DMS53 treated with DMSO at 0.1 percent for 48 hours (cell line): ENCODE measurements around the gene MEIG1.
"Not testable (repeated sequence)": the region's sequence is repeated elsewhere in the genome, so short reads cannot be mapped to it uniquely, and the experiment has no call there.

Experiments
- DNase-seq: peaks from one replicate; lab custom pipeline; 2025; ENCODE audit not compliant: unreplicated experiment; lab: John Stamatoyannopoulos, UW

The MEIG1 gene

GRCh38 chr10:14954001-14954770, 5.0 kb upstream of the MEIG1 start, which contains the start of gene DCLRE1C:
Gene DCLRE1C, minus strand, starts transcription at chr10:14954096. Its CDS starts 86 bp downstream, at chr10:14954010.
- peak; percentile 98 for DNase-seq

DNA sequence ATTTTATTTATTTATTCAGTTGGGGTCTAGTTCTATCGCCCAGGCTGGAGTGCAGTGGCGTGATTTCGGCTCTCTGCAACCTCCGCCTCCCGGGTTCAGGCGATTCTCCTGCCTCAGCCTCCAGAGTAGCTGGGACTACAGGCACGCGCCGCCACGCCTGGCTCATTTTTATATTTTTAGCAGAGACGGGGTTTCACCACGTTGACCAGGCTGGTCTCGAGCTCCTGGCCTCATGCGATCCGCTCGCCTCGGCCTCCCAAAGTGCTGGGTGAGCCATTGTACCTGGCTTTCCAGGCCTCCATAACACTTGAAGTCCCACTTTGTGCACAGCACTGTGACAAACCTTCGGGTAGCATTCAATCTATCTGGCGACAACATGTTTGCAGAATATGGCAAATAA, 4.3 kb upstream of the MEIG1 start:
- no peak for DNase-seq

DNA sequence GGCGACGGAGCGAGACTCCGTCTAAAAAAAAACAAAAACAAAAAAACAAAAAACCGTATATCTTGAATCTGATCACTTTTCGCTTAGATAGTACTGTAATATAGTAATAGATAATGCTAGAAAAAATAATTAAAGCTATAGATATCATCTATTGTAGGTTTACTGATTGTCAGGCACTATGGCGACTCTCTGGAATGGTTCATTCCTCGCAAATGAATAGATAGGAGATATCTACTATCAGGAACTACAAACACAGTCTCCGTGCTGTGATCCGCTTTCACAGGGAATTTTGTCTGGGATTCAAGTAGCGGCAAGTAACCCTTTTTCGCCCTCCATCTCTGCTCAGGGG, 342 bp upstream of the MEIG1 start:
- no peak for DNase-seq

DNA sequence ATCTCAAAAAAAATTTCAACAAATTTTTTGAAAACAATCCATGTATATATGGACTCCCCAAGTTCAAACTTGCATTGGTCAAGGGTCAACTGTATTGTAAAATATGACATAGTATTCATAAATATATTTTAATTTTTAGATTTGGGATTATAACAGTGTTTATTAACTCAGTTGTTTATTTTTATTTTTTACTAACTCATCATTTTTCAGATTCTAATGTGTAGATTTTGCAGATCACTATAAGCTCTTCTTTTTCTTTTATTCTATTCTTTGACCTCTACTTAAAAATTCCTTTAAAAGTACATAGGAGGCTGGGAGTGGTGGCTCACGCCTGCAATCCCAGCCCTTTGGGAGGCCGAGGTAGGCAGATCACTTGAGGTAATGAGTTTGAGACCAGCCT, 8.7 kb downstream of the MEIG1 start:
- no peak for DNase-seq

DNA sequence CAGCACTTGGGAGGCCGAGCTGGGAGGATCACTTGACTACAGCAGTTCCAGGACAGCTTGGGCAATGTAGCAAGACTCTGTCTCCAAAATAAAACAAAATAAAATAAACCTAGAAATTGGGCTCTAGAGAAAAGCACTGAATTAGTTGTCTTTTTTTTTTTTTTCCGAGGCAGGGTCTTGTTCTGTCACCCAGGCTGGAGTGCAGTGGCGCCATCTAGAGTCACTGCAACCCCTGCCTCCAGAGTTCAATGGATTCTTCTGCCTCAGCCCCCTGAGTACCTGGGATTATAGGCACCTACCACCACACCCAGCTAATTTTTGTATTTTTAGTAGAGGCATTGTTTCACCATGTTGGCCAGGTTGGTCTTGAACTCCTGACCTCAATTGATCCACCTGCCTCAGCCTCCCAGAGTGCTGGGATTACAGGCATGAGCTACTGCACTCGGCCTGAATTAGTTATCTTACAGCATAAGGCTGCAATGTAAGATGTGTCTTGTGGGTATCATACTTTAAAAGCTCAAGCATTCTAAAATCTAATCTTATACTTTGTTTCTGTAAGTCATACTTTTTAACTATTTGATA, 12.8 kb downstream of the MEIG1 start:
- peak; percentile 17 for DNase-seq

DNA sequence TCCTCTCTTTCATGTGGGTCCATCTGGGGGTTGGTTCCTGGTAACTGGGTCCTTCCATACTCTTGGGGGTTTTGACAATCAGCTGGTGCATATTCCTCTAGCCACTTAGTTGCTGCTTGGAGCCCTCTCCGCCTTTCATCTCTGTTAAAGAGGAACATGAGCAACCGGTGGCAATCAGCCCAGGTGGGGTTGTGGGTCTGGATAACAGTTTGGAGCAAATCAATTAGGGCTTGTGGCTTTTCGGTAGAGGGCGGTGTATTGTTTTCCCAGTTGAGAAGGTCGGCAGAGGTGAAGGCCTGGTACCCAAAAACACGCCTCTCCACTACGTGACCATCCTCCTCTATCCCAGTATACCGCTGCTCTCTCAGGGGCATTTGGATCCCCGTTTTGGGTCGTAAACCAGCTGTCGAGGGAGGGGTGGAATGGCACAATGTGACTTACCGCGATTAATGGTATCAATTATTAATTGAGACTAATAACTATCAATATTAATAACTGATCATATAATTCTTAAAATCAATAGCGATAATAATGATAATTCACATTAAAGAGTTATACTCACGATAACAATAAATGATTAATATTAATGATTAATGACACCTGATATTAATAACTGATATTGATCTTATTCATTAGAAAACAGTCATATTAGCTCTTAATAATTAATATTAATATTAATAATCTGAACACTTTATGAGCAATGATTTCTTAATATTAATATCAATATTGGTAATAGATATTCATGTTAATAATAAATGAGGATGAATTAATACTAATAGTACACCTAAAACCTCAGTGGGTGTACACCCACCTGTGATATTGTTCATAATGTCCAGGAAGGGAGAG, 15.2 kb downstream of the MEIG1 start:
- not testable (repeated sequence) for DNase-seq

GRCh38 chr10:14975672-14976273, 16.6 kb downstream of the MEIG1 start:
- no peak for DNase-seq

DNA sequence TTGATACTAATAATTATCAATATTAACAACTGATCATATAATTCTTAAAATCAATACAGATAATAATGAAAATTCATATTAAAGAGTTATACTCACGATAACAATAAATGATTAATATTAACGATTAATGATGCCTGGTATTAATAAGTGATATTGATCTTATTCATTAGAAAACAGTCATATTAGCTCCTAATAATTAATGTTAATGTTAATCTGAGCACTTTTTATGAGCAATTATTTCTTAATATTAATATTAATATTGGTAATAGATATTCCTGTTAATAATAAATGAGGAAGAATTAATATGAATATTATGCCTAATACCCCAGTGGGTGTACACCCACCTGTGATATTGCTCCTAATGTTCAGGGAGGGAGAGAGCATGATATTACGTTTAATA, 23.6 kb downstream of the MEIG1 start:
- no peak for DNase-seq

DNA sequence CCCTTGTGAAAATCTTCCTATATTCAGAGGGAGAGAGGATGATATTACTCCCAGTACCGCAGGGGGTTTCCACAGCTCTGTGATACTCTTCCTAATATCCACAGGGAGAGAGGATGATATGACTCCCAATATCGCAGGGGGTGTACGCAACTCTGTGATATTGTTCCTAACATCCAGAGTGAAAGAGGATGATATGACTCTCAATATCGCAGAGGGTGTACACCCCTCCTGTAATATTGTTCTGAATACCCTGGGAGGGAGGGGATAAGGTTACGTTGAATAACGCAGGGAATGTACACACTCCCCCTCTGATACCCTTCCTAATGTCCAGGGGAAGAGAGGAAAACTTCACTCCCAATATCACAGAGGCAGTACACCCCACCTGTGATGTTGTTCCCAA, 30.4 kb downstream of the MEIG1 start:
- not testable (repeated sequence) for DNase-seq

- peak; percentile 24 for DNase-seq
Observed at GRCh38 chr10:14991035-14991749, 32.0 kb downstream of the MEIG1 start.

DNA sequence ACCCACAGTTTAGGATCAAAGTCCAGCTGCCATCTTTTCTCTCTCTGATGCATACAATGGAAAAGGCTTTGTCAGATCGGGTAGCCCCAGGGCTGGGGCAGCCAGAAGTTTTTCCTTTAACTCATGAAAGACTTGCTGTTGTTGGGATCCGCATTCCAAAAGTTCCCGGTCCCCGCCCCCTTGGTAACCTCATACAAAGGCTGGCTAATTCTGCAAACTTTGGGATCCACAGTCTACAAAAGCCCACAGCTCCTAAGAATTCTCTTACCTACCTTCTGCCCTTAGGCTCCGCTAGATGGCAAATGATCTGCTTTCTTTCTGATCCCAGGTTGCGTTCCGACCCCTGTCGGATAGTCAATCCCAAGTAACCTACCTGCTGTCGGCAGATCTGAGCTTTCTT, 33.1 kb downstream of the MEIG1 start:
- DNase-seq: not testable (repeated sequence)

GRCh38 chr10:14993500-14994455, 34.6 kb downstream of the MEIG1 start:
- DNase-seq: not testable (repeated sequence)

- DNase-seq: no peak
Observed at GRCh38 chr10:14995964-14996565, 36.9 kb downstream of the MEIG1 start.

- DNase-seq: peak; percentile 73
Observed at GRCh38 chr10:15013530-15013929, 54.3 kb downstream of the MEIG1 start.

DNA sequence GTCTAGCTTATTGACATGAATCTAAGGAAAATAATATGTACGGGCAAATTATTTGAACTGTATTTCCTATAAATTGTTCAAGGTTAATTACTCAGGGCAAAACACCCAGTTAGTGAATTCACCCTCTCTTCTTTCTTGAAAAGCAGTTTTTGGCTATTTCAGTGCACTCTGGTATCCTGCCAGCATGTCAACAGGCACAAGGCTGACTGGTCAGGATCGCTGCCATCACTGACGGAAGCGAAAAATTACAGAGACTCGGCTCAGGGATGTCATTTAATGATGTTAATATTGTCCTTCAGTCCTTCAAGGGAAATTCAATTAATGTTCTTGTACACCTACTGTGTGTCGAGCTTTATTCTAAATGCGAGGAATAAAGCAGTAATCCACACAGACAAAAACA, 56.3 kb downstream of the MEIG1 start:
- DNase-seq: no peak

DNA sequence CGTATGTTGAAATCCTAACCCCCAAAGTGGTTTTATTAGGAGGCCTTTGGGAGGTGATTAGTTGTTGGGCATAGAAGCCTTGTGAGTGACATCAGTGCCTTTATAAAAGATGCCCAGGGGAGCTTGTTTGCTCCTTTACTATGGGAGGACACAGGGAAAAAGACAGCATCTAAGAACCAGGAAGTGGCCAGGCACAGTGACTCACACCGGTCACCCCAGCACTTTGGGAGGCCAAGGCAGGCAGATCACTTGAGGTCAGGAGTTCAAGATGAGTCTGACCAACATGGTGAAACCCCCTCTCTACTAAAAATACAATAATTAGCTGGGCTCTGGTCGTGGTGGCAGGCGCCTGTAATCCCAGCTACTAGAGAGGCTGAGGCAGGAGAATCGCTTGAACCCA, 61.8 kb downstream of the MEIG1 start:
- DNase-seq: not testable (repeated sequence)
